ENCODE data around the gene HIPK4. TPM values are rescaled to one million over a fixed set of nuclear protein-coding genes. Genes with fewer than 3 reads are reported as not detected.

The HIPK4 gene
- total and polyA plus RNA-seq, 2 donors from 2014 or later = 0.09 TPM; not detected in 1

GRCh38 chr19:40360020-40360707, 29.8 kb downstream of the HIPK4 start:
- FAIRE-seq (no peak), DNase-seq (no peak)
- intact Hi-C loops (cut with DNase I) = no loop called here
- Histone ChIP-seq H3K9ac (ENCODE audit: low read length in 3 of 3) (no peak overlapping the region), H3K27me3 (ENCODE audit: control insufficient read depth, insufficient read depth, low read length) (no peaks in the 10 kb centered on the region), H3K4me3 (ENCODE audit: low read length in 3 of 3) (no peak overlapping the region), H3K27ac (ENCODE audit: low read depth in 2 of 2, low read length in 2 of 2) (no peak overlapping the region), H3K9me3 (ENCODE audit: control insufficient read depth in 2 of 3, insufficient read depth in 1 of 3, low read length in 3 of 3) (no peaks in the 10 kb centered on the region), H3K4me1 (ENCODE audit: control insufficient read depth in 2 of 3, insufficient read depth in 2 of 3, low read depth in 1 of 3, low read length in 3 of 3) (no peaks in the 10 kb centered on the region), H3K36me3 (ENCODE audit: control insufficient read depth in 2 of 3, insufficient read depth in 3 of 3, low read length in 3 of 3) (peaks cover 0 to 4% (median 0%) of the 10 kb centered on the region in 3 donors)
- TF ChIP-seq CTCF (IDR thresholded peaks at IDR 0.05; ENCODE audit: borderline replicate concordance, extremely low read depth, insufficient read depth) = no peak

GRCh38 chr19:40358773-40359172, 31.2 kb downstream of the HIPK4 start:
- no peak for FAIRE-seq
- Histone ChIP-seq H3K4me1 (ENCODE audit: control insufficient read depth in 2 of 3, insufficient read depth in 2 of 3, low read depth in 1 of 3, low read length in 3 of 3) (no peaks in the 10 kb centered on the region), H3K27me3 (ENCODE audit: control insufficient read depth, insufficient read depth, low read length) (no peaks in the 10 kb centered on the region), H3K4me3 (ENCODE audit: low read length in 3 of 3) (no peak overlapping the region), H3K27ac (ENCODE audit: low read depth in 2 of 2, low read length in 2 of 2) (no peak overlapping the region), H3K9ac (ENCODE audit: low read length in 3 of 3) (no peak overlapping the region), H3K9me3 (ENCODE audit: control insufficient read depth in 2 of 3, insufficient read depth in 1 of 3, low read length in 3 of 3) (no peaks in the 10 kb centered on the region), H3K36me3 (ENCODE audit: control insufficient read depth in 2 of 3, insufficient read depth in 3 of 3, low read length in 3 of 3) (peaks cover 0 to 4% (median 0%) of the 10 kb centered on the region in 3 donors)
- intact Hi-C loops (cut with DNase I) = no loop called here
- DNase-seq = no peak
- no peak for TF ChIP-seq CTCF (IDR thresholded peaks at IDR 0.05; ENCODE audit: borderline replicate concordance, extremely low read depth, insufficient read depth)

GRCh38 chr19:40357640-40358039, 32.3 kb downstream of the HIPK4 start:
- FAIRE-seq (no peak), DNase-seq (no peak)
- Histone ChIP-seq H3K9ac (ENCODE audit: low read length in 3 of 3) (no peak overlapping the region), H3K36me3 (ENCODE audit: control insufficient read depth in 2 of 3, insufficient read depth in 3 of 3, low read length in 3 of 3) (peaks cover 0 to 4% (median 0%) of the 10 kb centered on the region in 3 donors), H3K27me3 (ENCODE audit: control insufficient read depth, insufficient read depth, low read length) (no peaks in the 10 kb centered on the region), H3K27ac (ENCODE audit: low read depth in 2 of 2, low read length in 2 of 2) (no peak overlapping the region), H3K4me1 (ENCODE audit: control insufficient read depth in 2 of 3, insufficient read depth in 2 of 3, low read depth in 1 of 3, low read length in 3 of 3) (no peaks in the 10 kb centered on the region), H3K4me3 (ENCODE audit: low read length in 3 of 3) (no peak overlapping the region), H3K9me3 (ENCODE audit: control insufficient read depth in 2 of 3, insufficient read depth in 1 of 3, low read length in 3 of 3) (no peaks in the 10 kb centered on the region)
- intact Hi-C loops (cut with DNase I) = no loop called here
- TF ChIP-seq CTCF (IDR thresholded peaks at IDR 0.05; ENCODE audit: borderline replicate concordance, extremely low read depth, insufficient read depth) = no peak

All from kidney (tissue), 14 donors.